HT-29 (cell line): Measurements from ENCODE around the gene TASOR2. TPM values are rescaled to one million over a fixed set of nuclear protein-coding genes. Genes with fewer than 3 reads are reported as not detected.

Experiments used
- DNase-seq: peaks from one replicate; pipeline ENCODE4 v3.0.0-alpha.2; 2015; ENCODE audit warnings: low spot score
- total RNA-seq: library from RNA; depleted of rRNA; stranded (reverse); fragments of >200 nt; shearing (Covaris generic); gene quantifications from 2 replicates; pipeline ENCODE4 v1.2.3, GENCODE V29; 2014

The TASOR2 gene
- total RNA-seq, 1 experiment from 2014 or later, result 49.7 TPM

DNA sequence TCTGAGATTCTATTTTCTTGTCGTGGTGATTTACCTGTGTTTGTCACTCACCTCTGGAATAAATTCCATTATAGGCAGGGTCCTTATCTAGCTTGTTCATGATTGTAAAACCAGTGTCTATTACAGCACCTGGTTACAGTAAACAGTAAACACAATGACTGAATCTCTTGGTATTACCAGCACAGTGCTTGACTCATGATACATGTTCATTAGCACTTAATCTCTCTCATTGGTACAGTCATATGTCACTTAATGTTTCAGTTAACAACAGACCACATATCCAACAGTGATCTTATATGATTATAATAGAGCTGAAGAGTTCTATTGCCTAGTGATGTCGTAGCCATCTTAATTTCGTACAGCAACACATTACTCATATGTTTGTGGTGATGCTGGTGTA is 1.6 kb upstream of the TASOR2 start:
- DNase-seq, result no peak

DNA sequence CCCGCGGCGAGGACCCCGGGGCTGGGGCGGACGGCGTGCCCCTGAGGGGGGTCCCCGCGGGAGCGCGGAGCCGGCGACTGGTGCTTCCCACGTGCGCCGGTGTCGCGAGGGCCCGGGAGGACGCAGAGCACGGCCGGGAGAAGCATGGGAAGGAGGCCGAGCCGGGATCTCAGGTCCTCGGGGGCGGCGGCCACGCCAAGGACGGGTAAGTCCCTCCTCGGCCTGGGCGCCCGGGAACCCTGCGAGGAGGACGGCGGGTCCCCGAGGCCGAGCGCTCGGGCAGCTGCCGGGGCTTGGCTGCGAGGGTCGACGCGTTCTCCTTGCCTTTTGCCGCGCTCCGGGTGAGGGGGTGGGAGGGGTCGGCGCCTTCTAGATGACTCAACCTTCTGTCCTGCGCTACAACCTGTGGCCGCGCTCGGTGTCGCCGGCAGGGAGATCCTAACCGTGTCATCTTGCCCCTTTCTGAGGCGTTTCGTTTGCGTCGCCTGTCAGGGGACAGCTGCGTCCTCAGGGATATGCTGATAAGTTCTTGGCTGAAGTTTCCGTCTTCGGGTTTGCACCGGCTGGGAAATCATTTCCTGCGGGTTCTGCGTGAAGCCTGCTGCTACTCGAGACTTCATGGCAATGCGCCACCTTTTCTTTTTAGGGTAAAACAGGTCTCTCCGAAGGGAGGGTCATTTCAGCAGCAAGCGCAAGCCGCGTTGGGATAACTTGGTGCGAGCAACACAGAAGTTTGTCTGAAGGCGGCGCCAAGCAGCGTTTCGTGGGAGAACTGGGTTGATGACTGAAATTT is 529 bp downstream of the TASOR2 start:
- DNase-seq, result peak; percentile 79

DNA sequence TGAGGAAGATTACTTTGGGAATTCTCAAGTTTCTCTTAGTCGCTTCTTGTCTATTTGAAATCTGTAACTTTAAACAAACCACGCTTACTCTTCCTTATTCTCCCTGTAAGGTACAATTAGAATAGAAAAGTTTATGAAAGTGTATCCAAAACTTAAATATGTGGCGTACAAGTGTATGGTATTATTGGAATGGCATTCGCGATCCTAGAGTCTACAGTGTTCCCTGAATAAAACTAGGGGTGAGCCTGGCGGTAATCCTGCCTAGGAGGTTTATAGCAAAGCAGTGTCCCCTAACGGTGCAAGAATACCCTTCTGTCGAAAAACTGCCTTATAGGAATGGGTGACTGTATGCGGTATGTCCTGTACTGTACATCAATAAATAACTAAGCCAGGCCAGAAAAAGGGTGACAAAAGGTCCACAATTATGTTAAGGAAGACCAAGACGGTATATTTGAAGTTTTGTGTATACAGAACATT is 1.2 kb downstream of the TASOR2 start:
- DNase-seq, result no peak

DNA sequence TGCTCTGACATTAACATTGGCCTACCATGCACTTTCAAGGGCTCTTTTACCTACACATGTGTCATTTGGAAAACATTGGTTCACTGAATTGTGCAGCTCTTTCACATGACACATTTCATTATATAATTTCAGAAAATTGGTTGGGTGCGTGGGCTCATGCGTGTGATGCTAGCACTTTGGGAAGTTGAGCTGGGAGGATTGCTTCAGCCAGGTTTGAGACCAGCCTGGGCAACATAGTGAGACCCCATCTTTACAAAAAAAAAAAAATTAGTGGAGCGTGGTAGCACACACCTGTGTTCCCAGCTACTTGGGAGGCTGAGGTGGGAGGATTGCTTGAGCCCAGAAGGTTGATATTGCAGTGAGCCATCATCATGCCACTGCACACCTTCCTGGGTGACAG is 3.9 kb downstream of the TASOR2 start:
- DNase-seq, result no peak

DNA sequence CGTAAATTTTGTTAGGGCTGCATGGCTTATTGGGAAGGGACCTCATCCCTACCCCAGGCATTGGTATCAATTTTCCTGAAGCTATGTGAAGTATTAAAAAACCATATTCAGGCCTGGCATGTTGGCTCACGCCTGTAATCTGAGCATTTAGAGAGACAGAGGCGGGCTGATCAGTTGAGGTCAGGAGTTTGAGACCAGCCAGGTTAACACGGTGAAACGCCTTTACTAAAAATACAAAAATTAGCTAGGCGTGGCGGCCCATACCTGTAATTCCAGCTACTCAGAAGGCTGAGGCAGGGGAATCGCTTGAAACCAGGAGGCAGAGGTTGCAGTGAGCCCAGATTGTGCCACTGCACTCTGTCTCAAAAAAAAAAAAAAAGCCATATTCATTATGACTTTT is 7.1 kb downstream of the TASOR2 start:
- DNase-seq, result no peak

DNA sequence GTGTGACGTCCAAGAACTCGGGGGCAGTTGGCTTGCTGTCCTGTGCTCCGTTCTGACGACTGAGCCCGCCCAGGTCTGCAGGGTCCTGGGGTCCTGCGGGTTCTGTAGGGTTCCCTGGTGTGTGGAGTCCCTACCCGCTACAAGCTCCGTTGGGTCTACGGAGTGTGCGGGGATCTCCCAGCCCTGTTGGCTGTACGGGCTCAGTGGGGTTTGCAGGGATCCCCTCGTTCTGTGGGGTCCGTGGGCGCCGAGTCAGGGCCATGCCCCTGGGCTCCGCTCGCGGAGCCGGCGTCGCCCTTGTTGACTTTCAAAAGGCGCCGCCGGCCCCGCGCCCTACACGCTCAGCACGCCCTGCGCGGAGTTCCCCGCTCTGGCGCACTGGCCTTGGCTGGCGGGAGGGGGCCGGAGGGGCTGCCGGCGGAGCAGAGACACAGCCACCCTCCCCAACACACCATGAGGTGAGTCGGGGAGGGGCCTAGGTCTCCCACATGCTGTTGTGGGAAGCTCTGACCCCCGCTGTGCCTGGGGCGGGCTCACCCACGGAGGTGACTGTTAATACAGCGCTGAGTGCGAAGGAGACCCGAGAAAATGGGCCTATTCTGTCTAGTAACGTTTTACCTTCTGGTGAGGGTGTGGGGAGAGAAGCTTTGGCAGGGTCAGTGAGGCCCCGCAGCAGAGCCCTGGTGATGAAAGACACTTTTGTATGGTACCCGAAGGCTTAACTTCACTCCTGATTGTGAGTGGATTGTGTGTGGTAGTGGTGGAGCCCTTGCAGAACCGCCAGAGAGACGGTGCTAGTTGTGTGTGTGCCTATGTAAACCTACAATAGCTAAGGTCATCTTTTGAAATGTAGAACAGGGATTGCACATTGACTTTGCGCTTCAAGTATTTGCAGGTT is 8.1 kb downstream of the TASOR2 start:
- peak; percentile 9 for DNase-seq

DNA sequence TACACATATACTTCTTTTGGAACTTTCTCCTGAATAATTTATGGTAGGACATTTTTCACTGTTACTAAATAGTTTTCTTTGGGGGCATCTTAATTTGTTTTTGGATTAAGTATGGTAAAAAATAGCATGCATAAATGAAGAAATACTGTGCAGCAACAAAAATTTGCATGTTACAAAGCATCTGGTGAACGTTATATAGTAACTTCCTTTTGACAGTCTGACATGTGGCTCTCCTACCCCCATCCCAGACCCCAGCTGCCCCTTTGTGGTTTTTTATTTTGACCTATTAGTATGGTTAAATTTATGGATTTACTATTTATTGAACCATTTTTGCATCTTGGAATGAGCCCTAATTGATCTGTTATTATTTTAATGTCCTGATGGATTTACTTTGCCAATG is 9.9 kb downstream of the TASOR2 start:
- no peak for DNase-seq

DNA sequence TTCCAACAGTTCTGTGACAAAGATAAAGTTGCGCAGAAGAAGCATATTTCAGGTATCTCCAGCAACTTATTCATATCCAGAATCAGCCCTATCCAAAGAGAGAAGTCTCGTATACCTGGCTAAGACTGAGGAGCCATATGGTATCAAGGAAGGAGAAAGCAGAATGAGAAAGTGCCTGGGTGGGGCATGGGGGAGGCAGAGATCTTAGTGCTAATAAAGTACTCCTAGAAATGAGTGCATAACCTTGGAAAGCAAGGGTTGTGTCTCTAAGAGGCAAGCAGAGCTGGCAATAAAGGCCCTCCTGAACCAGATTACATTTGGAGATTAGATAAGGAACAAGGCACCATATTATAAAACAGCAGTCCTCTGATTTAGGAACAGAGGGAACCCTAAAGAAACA is 12.7 kb downstream of the TASOR2 start:
- no peak for DNase-seq

DNA sequence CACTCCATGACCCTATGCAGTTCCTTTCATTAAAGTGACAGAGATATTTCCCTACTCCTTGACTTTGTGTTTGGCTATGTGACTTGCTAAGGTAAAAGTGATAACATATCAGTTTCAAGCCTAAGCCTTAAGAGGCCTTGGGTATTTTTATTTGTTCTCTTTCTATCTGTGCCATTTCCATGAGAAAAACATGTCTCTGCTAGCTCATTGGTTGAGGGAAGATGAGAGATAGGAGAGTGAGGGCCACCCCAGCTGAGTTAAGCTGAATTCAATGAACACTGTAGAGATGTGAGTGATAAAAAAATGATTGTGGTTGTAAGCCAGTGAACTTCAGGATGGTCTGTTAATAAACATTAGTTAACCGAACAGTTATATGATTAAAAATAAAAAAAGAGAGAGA is 13.4 kb downstream of the TASOR2 start:
- no peak for DNase-seq

DNA sequence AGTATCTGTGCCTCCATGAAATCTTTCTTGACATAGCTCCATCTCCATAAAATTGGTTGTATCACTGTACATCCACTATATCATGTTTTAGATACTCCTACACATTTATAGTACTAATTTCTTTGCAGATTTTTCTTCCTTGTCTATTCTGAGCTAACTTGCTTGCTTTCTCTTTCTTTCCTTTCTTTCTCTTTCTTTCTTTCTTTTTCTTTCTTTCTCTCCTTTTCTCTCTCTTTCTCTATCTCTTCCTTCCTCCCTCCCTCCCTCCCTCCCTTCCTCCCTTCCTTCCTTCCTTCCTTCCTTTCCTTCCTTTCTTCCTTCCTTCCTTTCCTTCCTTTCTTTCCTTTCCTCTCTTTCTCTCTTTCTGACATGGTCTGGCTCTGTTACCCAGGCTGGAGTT is 23.7 kb downstream of the TASOR2 start:
- DNase-seq, result no peak

DNA sequence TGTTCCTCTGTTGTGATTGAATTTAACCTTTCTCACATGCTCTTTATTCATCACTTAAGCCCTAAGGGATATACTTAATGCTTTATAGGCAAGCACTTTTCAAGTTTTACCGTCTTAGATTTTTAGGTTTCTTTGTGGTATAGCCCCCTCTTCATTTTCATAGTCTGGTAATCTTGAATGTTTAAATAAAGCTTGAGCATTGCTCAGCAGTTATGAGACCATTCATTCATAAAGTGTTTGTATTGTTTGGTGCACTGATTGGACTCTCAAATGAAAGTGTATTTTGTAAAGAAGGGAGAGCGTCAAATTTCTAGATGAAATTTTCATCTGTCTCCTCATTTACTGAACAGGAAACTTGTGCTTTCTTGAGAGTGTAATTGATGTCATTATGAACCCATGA is 25.2 kb downstream of the TASOR2 start:
- no peak for DNase-seq

DNA sequence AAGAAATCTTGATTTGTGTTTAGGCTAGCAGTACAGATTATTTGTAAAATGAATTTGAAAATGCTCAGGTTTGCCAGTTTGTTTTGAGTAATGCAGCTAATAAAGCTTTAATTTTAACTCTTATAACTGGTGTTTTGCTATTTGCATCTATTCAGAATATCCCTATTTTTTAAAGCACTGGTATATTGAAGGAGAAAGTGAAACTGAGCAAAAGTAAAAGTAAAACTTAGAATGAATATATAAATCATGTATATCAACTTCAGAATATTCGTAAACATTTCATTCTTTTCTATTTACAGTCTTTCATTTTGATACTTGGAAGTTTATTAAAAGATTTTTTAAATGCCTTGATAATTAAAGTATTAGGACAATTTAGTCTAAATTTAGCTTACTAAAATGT is 26.2 kb downstream of the TASOR2 start:
- DNase-seq, result no peak

DNA sequence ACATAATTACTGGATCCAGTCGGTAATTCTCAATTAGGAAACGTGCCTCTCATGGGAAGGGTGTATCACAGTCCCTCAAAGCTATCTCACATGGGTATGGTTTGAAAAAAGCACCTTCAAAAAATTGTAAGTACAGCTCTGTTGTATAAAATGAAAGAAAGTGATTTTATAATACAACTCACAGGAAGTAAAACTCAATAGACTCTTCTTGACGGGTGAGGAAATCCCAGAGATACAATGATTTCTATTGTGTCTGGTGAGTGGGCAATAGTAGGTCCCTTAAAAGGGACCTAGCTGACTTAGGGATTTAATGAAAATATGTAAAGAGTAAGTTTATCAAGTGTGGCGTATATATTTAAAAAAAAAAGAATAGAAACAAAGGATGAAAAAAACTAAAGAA is 27.0 kb downstream of the TASOR2 start:
- DNase-seq, result no peak

DNA sequence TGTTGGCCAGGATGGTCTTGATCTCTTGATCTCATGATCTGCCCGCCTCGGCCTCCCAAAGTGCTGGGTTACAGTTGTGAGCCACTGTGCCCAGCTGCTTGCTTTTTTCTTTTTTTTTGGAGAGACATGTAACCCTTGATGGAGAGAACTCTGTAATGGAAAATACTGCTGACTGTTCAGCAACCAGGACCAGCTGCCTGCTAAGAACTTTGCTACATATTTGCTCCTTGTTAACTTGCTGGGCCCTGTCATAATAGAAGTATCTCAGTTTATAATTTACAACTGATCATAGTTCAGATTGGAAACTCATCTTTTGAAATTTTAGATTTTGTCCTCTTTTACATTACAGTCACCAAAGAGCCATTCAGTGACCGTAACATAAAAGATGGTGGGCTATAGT is 34.9 kb downstream of the TASOR2 start:
- no peak for DNase-seq

DNA sequence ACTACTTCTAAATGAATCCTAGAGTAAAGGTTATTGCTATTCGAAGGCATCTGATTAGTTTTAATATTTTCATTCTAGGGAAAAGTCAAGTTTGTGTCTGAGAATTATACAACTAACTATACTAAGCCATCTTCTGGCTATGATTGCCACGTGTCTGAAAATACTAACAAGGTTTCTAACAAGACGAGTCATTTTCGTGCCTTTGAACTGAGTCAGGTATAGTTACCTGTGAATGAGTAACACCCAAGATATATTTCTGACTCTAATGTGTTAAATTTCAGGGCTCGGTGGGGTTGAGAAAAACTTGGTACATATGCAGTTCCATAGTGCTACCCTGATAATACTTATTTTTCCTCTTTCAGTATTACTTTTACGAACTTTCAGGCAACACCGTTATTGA is 35.5 kb downstream of the TASOR2 start:
- no peak for DNase-seq

DNA sequence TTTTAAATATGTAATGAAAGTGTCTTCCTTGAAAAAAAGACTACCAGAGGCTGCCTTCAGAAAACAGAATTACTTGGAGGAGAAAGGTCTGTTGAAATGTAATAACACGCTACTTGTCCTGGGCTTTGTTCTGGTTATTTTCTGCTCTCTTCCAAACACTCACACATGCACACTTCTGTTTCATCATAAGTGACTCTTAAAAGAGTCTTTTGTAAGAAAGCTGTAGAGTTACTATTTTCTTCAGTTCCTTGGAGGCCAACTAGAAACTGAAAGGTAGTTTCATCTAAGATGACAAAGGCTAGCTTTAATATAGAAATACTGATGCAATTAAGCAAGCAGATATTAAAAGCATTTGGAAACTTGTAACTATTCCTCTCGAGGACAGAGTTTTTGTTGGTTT is 39.1 kb downstream of the TASOR2 start:
- DNase-seq, result no peak

DNA sequence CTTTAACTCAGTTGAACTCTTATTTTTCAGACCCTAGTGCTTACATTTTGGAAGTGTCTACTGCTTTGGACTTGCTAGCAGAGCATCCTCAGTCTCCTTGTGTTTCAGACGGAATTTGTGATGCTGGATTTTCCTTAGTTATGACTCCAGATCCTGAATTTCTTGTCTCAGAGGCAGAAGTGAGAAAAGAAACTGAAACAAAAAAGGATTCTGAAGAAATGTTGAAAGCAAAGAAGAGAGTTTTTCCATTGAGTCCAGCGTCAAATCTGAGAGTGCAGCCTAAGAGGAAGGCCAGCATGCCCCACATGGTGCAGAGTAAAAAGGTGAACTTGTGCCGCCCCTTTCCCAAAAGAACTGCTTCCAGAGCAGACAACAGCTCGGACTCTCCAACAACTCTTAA is 46.1 kb downstream of the TASOR2 start:
- no peak for DNase-seq

DNA sequence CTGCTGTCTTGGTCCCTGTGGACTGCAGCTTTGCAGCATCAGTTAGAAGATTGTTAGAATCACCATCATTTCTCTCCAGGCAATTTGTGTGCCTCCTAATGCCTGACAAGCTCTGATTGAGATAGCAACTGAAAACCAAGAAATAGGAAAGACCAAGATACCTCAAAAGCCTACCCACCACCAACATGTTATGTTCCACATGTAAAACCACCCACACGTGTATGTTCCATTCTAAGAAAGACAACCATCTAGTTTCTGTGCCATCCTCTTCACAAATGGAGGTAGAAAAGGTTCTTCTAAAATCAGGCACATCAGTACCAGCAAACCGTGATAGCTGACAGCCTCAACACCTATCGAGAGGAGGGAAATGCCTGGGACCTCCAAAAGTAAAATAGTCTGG is 46.9 kb downstream of the TASOR2 start:
- no peak for DNase-seq

DNA sequence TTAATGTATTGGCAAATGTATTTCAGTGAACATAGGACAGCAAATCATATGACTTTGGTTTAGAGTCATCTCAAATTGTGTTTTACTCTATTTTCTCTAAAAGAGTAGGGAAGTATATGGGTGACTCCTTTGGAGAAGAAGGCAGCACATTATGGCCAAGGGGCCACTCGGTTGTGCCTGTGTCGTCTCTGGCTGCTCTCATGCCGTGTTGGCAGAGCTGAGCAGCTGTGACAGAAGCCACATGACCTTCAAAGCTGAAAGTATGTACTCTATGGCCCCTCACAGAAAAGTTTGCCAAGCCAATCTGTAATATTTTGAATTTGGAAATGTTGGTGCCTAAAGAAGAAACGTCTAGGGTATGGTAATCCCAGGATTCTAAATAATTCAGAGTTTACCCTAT is 47.5 kb downstream of the TASOR2 start:
- no peak for DNase-seq
